GM12878 (cell line): ENCODE measurements around the gene BTBD9. TPM values are rescaled to one million over a fixed set of nuclear protein-coding genes. Genes with fewer than 3 reads are reported as not detected.

ENCODE experiments used
- ATAC-seq: fragments of 200-7000 bp; cut with Tn5 transposase; 3 replicates; pipeline ENCODE4 v1.9.1; 2020; ENCODE audit warnings: mild to moderate bottlenecking, moderate library complexity
- BruUV-seq: library from RNA; stranded (reverse); fragments of 400-500 nt; replicated peaks from 2 replicates; lab custom pipeline; 2021; lab: Mats Ljungman, UMichigan
- CTCF ChIA-PET: fragments of 300-600 bp; sonication (Branson Sonifier 250); formaldehyde crosslinking; extraction: SDS; loops from one replicate; lab custom pipeline; 2021; ENCODE audit warnings: inconsistent platforms; lab: Yijun Ruan, JAX
- POLR2A ChIA-PET: fragments of 350-600 bp; formaldehyde crosslinking; extraction: SDS; loops from one replicate; lab custom pipeline; 2021; ENCODE audit warnings: inconsistent platforms; lab: Charles Lee
- RAD21 ChIA-PET: fragments of 300-600 bp; sonication (Branson Sonifier 250); formaldehyde crosslinking; loops from one replicate; lab custom pipeline; 2023; ENCODE audit warnings: antibody characterized with exemption; ENCODE audit not compliant: unreplicated experiment; lab: Charles Lee
- SMC1A ChIA-PET: fragments of 300-600 bp; sonication (Branson Sonifier 250); formaldehyde crosslinking; loops from one replicate; lab custom pipeline; 2023; ENCODE audit not compliant: unreplicated experiment, uncharacterized antibody; lab: Charles Lee
- DNase-seq: peaks from one replicate; pipeline ENCODE4 v3.0.0-alpha.2; 2011; ENCODE audit warnings: low read depth, low spot score
- FAIRE-seq: peaks from 3 replicates; lab custom pipeline; 2011; peaks lifted over from hg19 to GRCh38; lab: Jason Lieb, UNC
- H2AFZ ChIP-seq: 2 replicates; pipeline ENCODE4 v1.6.0; 2011; ENCODE audit warnings: low read depth, low read length, control low read depth; ENCODE audit not compliant: control insufficient read depth
- H3K27ac ChIP-seq: 2 replicates; pipeline ENCODE4 v1.5.1; 2011; ENCODE audit warnings: control low read depth; ENCODE audit not compliant: control insufficient read depth, insufficient read depth
- H3K27me3 ChIP-seq, 2 experiments: replicated peaks in 1 of 2; 2 replicates each; pipeline versions ENCODE4 v1.6.0 to v1.6.1; 2011; ENCODE audit warnings: low read length in 1 of 2; ENCODE audit not compliant: control insufficient read depth in 2 of 2, insufficient read depth in 2 of 2
- H3K36me3 ChIP-seq, 2 experiments: 2 replicates each; pipeline ENCODE4 v1.5.1; 2011; ENCODE audit warnings: low read length in 1 of 2; ENCODE audit not compliant: control insufficient read depth in 2 of 2, insufficient read depth in 2 of 2
- H3K4me1 ChIP-seq: 2 replicates; pipeline ENCODE4 v1.6.1; 2011; ENCODE audit warnings: mild to moderate bottlenecking, low read length, moderate library complexity, mixed read lengths; ENCODE audit not compliant: control insufficient read depth, insufficient read depth
- H3K4me2 ChIP-seq: 2 replicates; pipeline ENCODE4 v1.6.0; 2011; ENCODE audit warnings: control low read depth; ENCODE audit not compliant: control insufficient read depth, insufficient read depth
- H3K4me3 ChIP-seq: fragments of 200-600 bp; sonication (generic); 2 replicates; pipeline ENCODE4 v1.5.1; 2016
- H3K79me2 ChIP-seq: 2 replicates; pipeline ENCODE4 v1.6.0; 2011; ENCODE audit warnings: low read length; ENCODE audit not compliant: control insufficient read depth, insufficient read depth
- H3K9ac ChIP-seq: 2 replicates; pipeline ENCODE4 v1.8.0; 2011; ENCODE audit warnings: low read length, control low read depth, mixed read lengths; ENCODE audit not compliant: control insufficient read depth, insufficient read depth
- H3K9me3 ChIP-seq: replicated peaks from 3 replicates; pipeline ENCODE4 v1.5.1; 2011; ENCODE audit warnings: mild to moderate bottlenecking, low read length; ENCODE audit not compliant: control insufficient read depth, insufficient read depth
- H4K20me1 ChIP-seq: 2 replicates; pipeline ENCODE4 v1.6.0; 2011; ENCODE audit not compliant: control insufficient read depth, insufficient read depth
- CBFB ChIP-seq: IDR thresholded peaks from 2 replicates; pipeline ENCODE4 v1.6.1; 2016; ENCODE audit warnings: antibody characterized with exemption, low read depth
- CHD1 ChIP-seq: IDR thresholded peaks from 2 replicates; pipeline ENCODE4 v1.6.1; 2012; ENCODE audit warnings: low read depth, low read length, improper control_type of control experiment
- CREB1 ChIP-seq: IDR thresholded peaks from 2 replicates; pipeline ENCODE4 v1.6.1; 2012; ENCODE audit warnings: low read depth, mild to moderate bottlenecking, inconsistent platforms
- DPF2 ChIP-seq: fragments of 450-650 bp; IDR thresholded peaks from 2 replicates; pipeline ENCODE4 v1.6.1; 2017; ENCODE audit warnings: mild to moderate bottlenecking
- HDGF ChIP-seq: fragments of 450-650 bp; IDR thresholded peaks from 2 replicates; pipeline ENCODE4 v1.6.1; 2016; ENCODE audit warnings: antibody characterized with exemption
- MTA2 ChIP-seq: fragments of 450-650 bp; IDR thresholded peaks from 2 replicates; pipeline ENCODE4 v1.6.1; 2016; ENCODE audit warnings: low read depth, mild to moderate bottlenecking, moderate library complexity
- MXI1 ChIP-seq: fragments of 150-350 bp; IDR thresholded peaks from 2 replicates; pipeline ENCODE4 v1.6.1; 2011; ENCODE audit warnings: low read depth, mild to moderate bottlenecking, inconsistent platforms, low read length, improper control_type of control experiment
- NBN ChIP-seq: fragments of 450-650 bp; IDR thresholded peaks from 2 replicates; pipeline ENCODE4 v1.6.1; 2016
- NFIC ChIP-seq: IDR thresholded peaks from 2 replicates; pipeline ENCODE4 v1.6.1; 2012; ENCODE audit warnings: low read depth, mild to moderate bottlenecking, inconsistent platforms, low read length, moderate library complexity
- NFXL1 ChIP-seq: fragments of 450-650 bp; IDR thresholded peaks from 2 replicates; pipeline ENCODE4 v1.6.1; 2017; ENCODE audit warnings: antibody characterized with exemption, mild to moderate bottlenecking, borderline replicate concordance
- SMC3 ChIP-seq: IDR thresholded peaks from 2 replicates; pipeline ENCODE4 v1.6.1; 2011; ENCODE audit warnings: low read length, improper control_type of control experiment, borderline replicate concordance
- SREBF1 ChIP-seq: IDR thresholded peaks from 2 replicates; pipeline ENCODE4 v1.6.1; 2012; ENCODE audit warnings: mild to moderate bottlenecking, low read length
- ZNF207 ChIP-seq: fragments of 450-650 bp; IDR thresholded peaks from 2 replicates; pipeline ENCODE4 v1.6.1; 2014; ENCODE audit warnings: antibody characterized with exemption, mild to moderate bottlenecking, borderline replicate concordance
- ZSCAN29 ChIP-seq: fragments of 450-650 bp; IDR thresholded peaks from 2 replicates; pipeline ENCODE4 v1.6.1; 2017; ENCODE audit warnings: mild to moderate bottlenecking, moderate library complexity
- WGBS: methylation state at CpG from one replicate; pipeline ENCODE4 v1.1.6; 2016; ENCODE audit warnings: low lambda C conversion rate; ENCODE audit not compliant: insufficient replicate concordance, insufficient coverage; ENCODE audit errors: missing lambda C conversion rate; 5-methylcytosine and 5-hydroxymethylcytosine counted together
- in situ Hi-C: fragments of 300-500 bp; cut with MboI; formaldehyde crosslinking; loops from 9 replicates; pipeline ENCODE4 v1.14.3; 2018; ENCODE audit warnings: mixed read lengths
- intact Hi-C: fragments of 100-400 bp; cut with micrococcal nuclease; formaldehyde crosslinking; loops from one replicate; pipeline ENCODE4 v1.14.2; 2022; ENCODE audit not compliant: unreplicated experiment
- polyA plus RNA-seq, 11 experiments: library from polyadenylated mRNA; depleted of rRNA in 4 of 11; unstranded in 6 of 11; stranded (reverse) in 5 of 11; fragments of >200 nt; fragmentation: Nextera tagmentation in 4 of 11; fragmentation: Illumina TruSeq in 1 of 11; extraction: Ambion mirVana in 4 of 11; extraction: Trizol in 1 of 11; gene quantifications; 1 replicate in 1 of 11; 2 replicates in 10 of 11; pipeline versions ENCODE4 v1.2.1 to v1.2.3, GENCODE V29; 2011 to 2016; ENCODE audit warnings: inconsistent platforms in 2 of 11, missing spikeins in 2 of 11, low read depth in 1 of 11
- total RNA-seq, 4 experiments: library from RNA; depleted of rRNA in 3 of 4; stranded (reverse); fragments of >200 nt in 3 of 4; fragmentation: Illumina TruSeq in 1 of 4; extraction: Trizol in 1 of 4; gene quantifications; 2 replicates each; pipeline versions ENCODE4 v1.2.1 to v1.2.3, GENCODE V29; 2013 to 2021

Gene BTBD9
- total and polyA plus RNA-seq, 10 of the 15 experiments (the other 5 are each of a cell fraction or from before 2014, with no cell fraction given): 0.22 to 8.6 (median 4.6) TPM

DNA sequence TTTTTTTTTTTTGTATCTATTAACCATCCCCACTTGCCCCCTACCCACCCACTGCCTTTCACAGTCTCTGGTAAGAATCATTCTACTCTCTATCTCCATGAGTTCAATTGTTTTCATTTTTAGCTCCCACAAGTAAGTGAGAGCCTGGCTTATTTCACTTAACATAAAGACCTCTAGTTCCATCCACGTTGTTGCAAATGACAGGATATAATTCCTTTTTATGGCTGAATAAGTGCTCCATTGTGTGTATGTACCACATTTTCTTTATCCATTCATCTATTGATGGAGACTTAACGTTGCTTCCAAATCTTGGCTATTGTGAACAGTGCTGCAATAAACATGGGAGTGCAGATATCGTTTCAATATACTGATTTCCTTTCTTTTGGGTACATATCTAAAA is 328.5 kb downstream of the BTBD9 start:
- no peak overlapping the region for H3K4me3 ChIP-seq
- in situ Hi-C loops: no loop called here
- no peak overlapping the region for H2AFZ ChIP-seq
- 97% methylated on average over 3 of the region's 3 CpGs for WGBS
- FAIRE-seq (no peak), DNase-seq (no peak), ATAC-seq (no peak)
- no peak overlapping the region for H3K4me2 ChIP-seq
- no peaks in the 10 kb centered on the region for H4K20me1 ChIP-seq
- POLR2A ChIA-PET: no interaction called here
- H3K9ac ChIP-seq: no peak overlapping the region
- SMC1A ChIA-PET: no interaction called here
- H3K36me3 ChIP-seq: no peaks in the 10 kb centered on the region
- no peak for TF ChIP-seq CHD1
- TF ChIP-seq NFXL1: no peak
- no peak overlapping the region for H3K27ac ChIP-seq
- H3K4me1 ChIP-seq: peaks cover 36% of the 10 kb centered on the region
- intact Hi-C loops: no loop called here
- BruUV-seq: no TSS peak
- H3K79me2 ChIP-seq: no peaks in the 10 kb centered on the region
- RAD21 ChIA-PET: no interaction called here
- CTCF ChIA-PET: no interaction called here
- H3K27me3 ChIP-seq: no peaks in the 10 kb centered on the region
- H3K9me3 ChIP-seq: no peaks in the 10 kb centered on the region; the same call in 2 of the 3 replicates

GRCh38 chr6:38310061-38310460 is 329.7 kb downstream of the BTBD9 start:
- BruUV-seq: no TSS peak
- H3K9ac ChIP-seq: no peak overlapping the region
- no peak overlapping the region for H3K4me2 ChIP-seq
- POLR2A ChIA-PET: interaction anchor here (0.6 kb wide), 1 partner anchor 681 kb away, joined by 3 read pairs; no protein-coding TSS in a partner anchor
- no peaks in the 10 kb centered on the region for H3K36me3 ChIP-seq
- no peak for ATAC-seq
- CTCF ChIA-PET: no interaction called here
- SMC1A ChIA-PET: interaction anchor here (1.0 kb wide), 1 partner anchor 85 kb away, joined by 3 read pairs; no protein-coding TSS in a partner anchor
- no peak overlapping the region for H2AFZ ChIP-seq
- no peaks in the 10 kb centered on the region for H3K27me3 ChIP-seq
- H3K4me1 ChIP-seq: peaks cover 36% of the 10 kb centered on the region
- H3K27ac ChIP-seq: no peak overlapping the region
- no peak for TF ChIP-seq SREBF1
- no peak for TF ChIP-seq MTA2
- TF ChIP-seq HDGF: no peak
- TF ChIP-seq CREB1: no peak
- no peak for TF ChIP-seq SMC3
- no peak for TF ChIP-seq DPF2
- no peak for TF ChIP-seq NFIC
- TF ChIP-seq MXI1: no peak
- no peak for TF ChIP-seq NBN
- TF ChIP-seq ZSCAN29: no peak
- TF ChIP-seq ZNF207: no peak
- TF ChIP-seq CBFB: no peak
- no peaks in the 10 kb centered on the region for H3K79me2 ChIP-seq
- in situ Hi-C loops: no loop called here
- FAIRE-seq: no peak
- intact Hi-C loops: no loop called here
- no peaks in the 10 kb centered on the region; the same call in 1 of the 3 replicates for H3K9me3 ChIP-seq
- no peak overlapping the region for H3K4me3 ChIP-seq
- WGBS: 96% methylated on average over 5 of the region's 5 CpGs
- no peak for DNase-seq
- RAD21 ChIA-PET: interaction anchor here (0.6 kb wide), 1 partner anchor 182 kb away, joined by 3 read pairs; no protein-coding TSS in a partner anchor
- no peaks in the 10 kb centered on the region for H4K20me1 ChIP-seq
